ENCODE measurements around the gene VPS35. TPM values are rescaled to one million over a fixed set of nuclear protein-coding genes. Genes with fewer than 3 reads are reported as not detected.

Gene VPS35
- total and polyA plus RNA-seq, 10 of the 15 experiments (the other 5 are each of a cell fraction or from before 2014, with no cell fraction given), result 28.5 to 125 (median 60.6) TPM

- Histone ChIP-seq H3K27ac (ENCODE audit: control insufficient read depth, insufficient read depth) (peak overlapping the region; percentile 57), H4K20me1 (ENCODE audit: control insufficient read depth, insufficient read depth) (no peaks in the 10 kb centered on the region), H3K9ac (ENCODE audit: control insufficient read depth, insufficient read depth, low read length) (no peak overlapping the region), H3K9me3 (replicated peaks; ENCODE audit: control insufficient read depth, insufficient read depth, low read length) (no peaks in the 10 kb centered on the region), H2AFZ (ENCODE audit: control insufficient read depth, low read depth, low read length) (no peak overlapping the region), H3K4me2 (ENCODE audit: control insufficient read depth, insufficient read depth) (peak overlapping the region; percentile 60), H3K79me2 (ENCODE audit: control insufficient read depth, insufficient read depth, low read length) (no peaks in the 10 kb centered on the region), H3K4me1 (ENCODE audit: control insufficient read depth, insufficient read depth, low read length) (peaks cover 20% of the 10 kb centered on the region), H3K36me3 (ENCODE audit: control insufficient read depth in 2 of 2, insufficient read depth in 2 of 2, low read length in 1 of 2) (peaks cover 4 to 21% of the 10 kb centered on the region in 2 experiments), H3K27me3 (replicated peaks in 1 of 2; ENCODE audit: control insufficient read depth in 2 of 2, insufficient read depth in 2 of 2, low read length in 1 of 2) (no peaks in the 10 kb centered on the region), H3K4me3 (no peak overlapping the region)
- CTCF ChIA-PET, result interaction anchor here (1.8 kb wide), 1 partner anchor 195 kb away, joined by 4 read pairs; no protein-coding TSS in a partner anchor
- intact Hi-C loops (cut with micrococcal nuclease; ENCODE audit: unreplicated experiment), result no loop called here
- DNase-seq (ENCODE audit: low read depth, low spot score) (peak; percentile 76), ATAC-seq (peak; percentile 98), FAIRE-seq (peak; percentile 88)
- RAD21 ChIA-PET (ENCODE audit: unreplicated experiment), result interaction anchor here (1.0 to 1.3 kb wide), 3 partner anchors 26 to 195 kb away, joined by 3 to 4 read pairs (median 3); no protein-coding TSS in a partner anchor
- in situ Hi-C loops (cut with MboI), result no loop called here
- WGBS (ENCODE audit: insufficient coverage, insufficient replicate concordance, low lambda C conversion rate, missing lambda C conversion rate), result 0% methylated on average over 1 of the region's 1 CpG
- SMC1A ChIA-PET (ENCODE audit: uncharacterized antibody, unreplicated experiment), result interaction anchor here (0.9 to 1.6 kb wide), 4 partner anchors 11 to 142 kb away, joined by 3 to 7 read pairs (median 4); no protein-coding TSS in a partner anchor
- BruUV-seq (replicated peaks), result TSS peak; percentile 30
- POLR2A ChIA-PET, result interaction anchor here (0.6 to 1.3 kb wide), 4 partner anchors 8 to 1575 kb away, joined by 3 to 9 read pairs (median 3); no protein-coding TSS in a partner anchor
- TF ChIP-seq BCL3 (IDR thresholded peaks at IDR 0.05; ENCODE audit: borderline replicate concordance, insufficient read depth, low read depth, low read length, poor library complexity, severe bottlenecking) (peak; percentile 41), CBX5 (IDR thresholded peaks at IDR 0.05; ENCODE audit: low read depth) (peak; percentile 55; the same call in 1 of the 2 replicates), POLR2AphosphoS2 (IDR thresholded peaks at IDR 0.05; ENCODE audit: low read depth, low read length) (0 out of 2 replicates have a peak, but pooled peaks have one; percentile 15), EGR1 (IDR thresholded peaks at IDR 0.05; ENCODE audit: borderline replicate concordance in 1 of 2, low read depth in 2 of 2, low read length in 2 of 2) (0 out of 3 replicates have a peak, but pooled peaks of 1 of the 2 experiments have one; percentile 43), WRNIP1 (IDR thresholded peaks at IDR 0.05; ENCODE audit: borderline replicate concordance, low read depth, low read length) (0 out of 2 replicates have a peak, but pooled peaks have one; percentile 63), CBFB (IDR thresholded peaks at IDR 0.05; ENCODE audit: low read depth) (0 out of 2 replicates have a peak, but pooled peaks have one; percentile 41), YY1 (IDR thresholded peaks at IDR 0.05; ENCODE audit: low read depth, low read length) (peak; percentile 60), SRF (IDR thresholded peaks at IDR 0.05; ENCODE audit: low read depth in 2 of 2, low read length in 2 of 2) (0 out of 4 replicates have a peak, but pooled peaks of 1 of the 2 experiments have one; percentile 40), SPI1 (IDR thresholded peaks at IDR 0.05; ENCODE audit: borderline replicate concordance, insufficient read depth, low read depth, low read length) (peak; percentile 97), MTA2 (IDR thresholded peaks at IDR 0.05; ENCODE audit: low read depth) (peak; percentile 28; the same call in 1 of the 2 replicates), NRF1 (conservative IDR thresholded peaks at IDR 0.05; ENCODE audit: low read depth, low read length) (no peak), ZNF592 (IDR thresholded peaks at IDR 0.05) (no peak), ETV6 (conservative IDR thresholded peaks at IDR 0.05 in 1 of 2, IDR thresholded peaks at IDR 0.05 in 1 of 2; ENCODE audit: borderline replicate concordance in 1 of 2, low read depth in 1 of 2) (peak in 1 of 2 experiments; percentile 94; a peak in 2 of 4 replicates), DPF2 (IDR thresholded peaks at IDR 0.05) (0 out of 2 replicates have a peak, but pooled peaks have one; percentile 31), CTCF (IDR thresholded peaks at IDR 0.05 in 2 of 3, conservative IDR thresholded peaks at IDR 0.05 in 1 of 3; ENCODE audit: control insufficient read depth in 2 of 3, extremely low read depth in 1 of 3, insufficient read depth in 1 of 3, low read depth in 3 of 3, low read length in 3 of 3) (peak in 1 of 3 experiments; percentile 18; a peak in 2 of 6 replicates)
Observed at GRCh38 chr16:46658925-46659324, 30.1 kb downstream of the VPS35 start.

Data from GM12878 (cell line).